Ureter (tissue), 1 donor: ENCODE results near the gene RAPSN. TPM values are rescaled to one million over a fixed set of nuclear protein-coding genes. Genes with fewer than 3 reads are reported as not detected.

Experiments used
- DNase-seq: peaks from one replicate; pipeline ENCODE4 v3.0.0-alpha.2; 2020; ENCODE audit warnings: low spot score
- total RNA-seq: library from RNA; stranded (reverse); gene quantifications from one replicate; pipeline ENCODE4 v1.2.4, GENCODE V29; 2023
- donor health status: DM: yes; HTN: yes; CAD: no.

Gene RAPSN
- total RNA-seq, 1 donor from 2014 or later = 0.44 TPM

DNA sequence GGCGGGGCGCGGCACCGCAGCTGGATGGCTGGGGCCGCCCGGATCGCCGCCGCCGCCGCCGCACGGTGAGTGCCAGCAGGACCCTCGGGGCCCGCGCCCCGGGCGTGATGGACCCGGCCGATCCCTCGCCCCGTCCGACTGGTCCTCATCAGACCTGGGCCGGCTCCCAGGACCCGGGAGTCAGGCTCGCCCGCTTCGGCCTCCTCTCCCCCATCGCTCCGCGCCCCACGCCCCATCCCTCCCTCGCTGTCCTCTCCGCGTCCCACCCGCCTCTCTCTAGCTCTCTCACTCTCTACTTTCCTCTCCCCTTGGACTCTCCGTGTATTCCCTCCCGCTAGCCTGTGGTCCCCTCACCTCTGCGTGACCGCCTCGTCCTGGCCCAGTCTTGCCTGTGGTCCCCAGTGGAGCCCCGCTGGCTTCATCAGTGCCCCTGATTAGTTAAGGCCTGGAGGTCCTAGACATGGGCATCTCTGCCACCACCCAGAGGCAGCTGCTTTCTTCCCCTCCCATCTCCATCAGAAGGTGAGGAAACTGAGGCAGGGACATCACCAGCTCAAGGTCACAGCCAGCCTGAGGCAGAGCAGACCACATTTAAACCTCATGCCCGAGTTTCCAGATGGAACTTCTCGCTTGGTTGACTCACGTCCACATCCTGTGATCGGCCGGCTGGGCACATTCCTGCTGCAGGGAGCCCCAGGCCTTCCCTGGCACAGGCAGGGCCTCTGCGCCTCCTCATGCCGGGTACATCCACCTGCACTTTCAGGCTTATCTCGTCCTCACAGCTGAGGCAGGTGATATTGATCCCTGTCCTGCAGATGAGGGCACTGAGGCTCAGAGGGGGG lies 40.1 kb downstream of the RAPSN start:
- DNase-seq = peak; percentile 68

DNA sequence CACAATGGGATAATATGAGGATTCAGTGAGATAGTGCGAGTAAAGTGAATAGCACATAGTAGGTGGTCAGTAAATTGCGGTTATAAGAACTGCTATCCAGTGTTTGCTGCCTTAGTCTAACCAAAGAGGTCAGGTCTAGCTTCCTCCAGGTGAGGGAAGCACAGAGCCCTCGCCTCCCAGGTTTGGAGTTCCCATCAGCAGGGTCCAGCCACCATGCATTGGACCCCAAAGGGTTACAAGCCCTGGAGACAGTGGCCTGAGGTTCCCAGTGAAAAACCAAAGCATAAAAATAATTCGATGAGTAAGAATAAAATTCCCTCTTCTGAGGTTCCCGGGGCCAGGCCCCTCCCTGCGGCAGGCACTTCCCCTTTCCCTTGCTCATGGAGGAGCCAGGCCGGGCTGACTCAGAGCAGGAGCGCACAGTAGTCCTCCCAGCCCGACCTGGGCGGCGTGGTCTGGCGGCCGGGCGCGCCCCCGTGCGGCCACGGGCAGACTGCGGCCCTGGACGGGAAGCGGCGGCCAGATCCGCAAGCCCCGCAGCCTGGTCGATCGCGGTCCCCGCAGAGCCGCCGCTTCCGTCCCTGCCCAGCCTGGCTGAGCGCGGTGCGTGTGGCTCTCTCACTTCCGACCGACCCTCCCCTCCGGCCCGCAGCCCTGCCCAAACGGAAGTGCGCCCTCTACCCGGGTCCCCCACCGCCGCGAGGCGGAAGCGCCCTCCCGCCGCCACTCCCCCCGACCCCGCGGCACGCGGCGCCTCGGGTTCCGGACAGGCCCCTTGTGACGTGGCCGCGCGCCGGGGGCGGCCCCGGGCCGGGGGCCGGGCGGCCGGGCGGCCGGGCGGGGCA lies 41.0 kb downstream of the RAPSN start, which contains the start of gene SLC39A13:
Gene SLC39A13, plus strand, starts transcription at position 845 of the 845 bp plus-strand sequence. CDS start 1,505 bp downstream, outside the sequence.
- DNase-seq = peak; percentile 97

DNA sequence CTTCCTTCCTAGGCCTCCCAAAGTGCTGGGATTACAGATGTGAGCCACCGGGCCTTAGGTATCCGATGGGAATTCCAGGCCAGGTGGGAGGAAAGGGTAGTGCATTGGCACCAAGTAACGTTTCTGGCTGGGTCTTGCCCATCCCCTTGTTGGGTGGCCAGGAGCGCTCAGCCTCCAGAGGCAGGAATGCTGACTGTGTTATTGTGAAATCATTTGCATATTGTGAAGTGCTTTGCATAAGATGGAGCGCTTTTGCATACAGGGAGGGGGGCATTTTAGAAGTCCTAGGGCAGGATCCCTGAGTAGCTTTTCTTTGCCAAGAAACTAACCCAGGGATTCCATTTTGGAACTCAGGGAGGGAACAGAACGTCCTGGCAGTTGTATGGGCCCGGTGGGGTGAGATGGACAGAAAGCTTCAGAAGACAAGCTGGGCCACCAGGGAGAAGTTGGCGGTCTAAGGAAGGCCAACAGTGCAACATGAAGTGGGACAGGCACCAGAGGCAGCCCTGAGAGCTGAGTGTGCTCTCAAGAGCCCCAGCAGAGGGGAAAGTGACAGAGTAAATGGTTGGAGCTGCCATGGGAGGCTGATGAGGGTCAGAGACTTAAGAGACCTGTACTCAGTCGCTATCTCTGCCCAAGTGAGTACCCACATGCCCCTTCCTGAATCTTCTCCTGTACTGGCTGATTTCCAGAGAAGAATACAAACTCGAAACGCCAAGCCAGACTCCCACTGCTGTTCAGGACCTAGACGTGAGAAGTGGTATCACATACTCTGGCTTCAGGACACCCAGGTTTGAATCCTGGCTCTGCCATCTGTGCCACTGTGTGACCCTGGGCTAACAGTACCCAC lies 41.8 kb downstream of the RAPSN start:
- no peak for DNase-seq

DNA sequence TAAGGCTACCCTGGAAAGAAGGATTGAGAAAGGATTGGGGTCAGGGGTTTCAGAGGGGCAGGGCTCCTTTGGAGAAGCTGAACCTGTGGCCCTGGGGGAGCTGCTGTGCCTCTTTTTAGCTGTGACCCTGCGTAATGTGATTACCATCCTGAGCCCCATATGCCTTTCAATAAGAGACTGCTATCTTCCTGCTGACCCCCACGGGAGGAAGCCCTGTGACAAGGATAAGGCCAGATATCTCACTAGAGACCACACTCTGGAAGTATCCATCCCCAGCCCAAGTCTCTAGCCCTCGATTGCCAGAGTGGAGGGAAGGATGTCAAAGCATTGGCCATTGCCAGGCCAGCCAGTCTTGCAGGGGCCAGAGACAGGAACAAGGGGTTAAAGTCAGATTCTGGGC lies 45.4 kb downstream of the RAPSN start:
- DNase-seq = no peak

DNA sequence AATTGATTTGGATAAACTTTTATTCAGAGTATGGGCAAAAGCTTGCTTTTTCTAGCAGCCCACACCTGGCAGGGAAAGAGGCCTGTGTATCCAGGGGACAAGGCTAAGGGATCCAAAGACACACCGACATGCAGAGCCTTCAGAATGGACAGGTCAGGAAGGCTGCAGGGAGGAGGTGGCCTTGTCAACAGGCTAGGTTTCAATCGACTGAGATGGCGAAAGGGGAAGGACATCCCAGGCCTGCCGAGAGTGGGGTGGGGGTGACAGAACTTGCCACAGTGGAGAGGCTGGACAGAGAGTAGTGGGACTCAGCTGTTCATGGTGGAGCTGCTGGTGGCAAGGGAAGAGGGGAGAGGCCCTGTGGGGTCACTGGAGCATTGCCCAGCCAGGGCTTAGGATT lies 45.8 kb downstream of the RAPSN start:
- no peak for DNase-seq

DNA sequence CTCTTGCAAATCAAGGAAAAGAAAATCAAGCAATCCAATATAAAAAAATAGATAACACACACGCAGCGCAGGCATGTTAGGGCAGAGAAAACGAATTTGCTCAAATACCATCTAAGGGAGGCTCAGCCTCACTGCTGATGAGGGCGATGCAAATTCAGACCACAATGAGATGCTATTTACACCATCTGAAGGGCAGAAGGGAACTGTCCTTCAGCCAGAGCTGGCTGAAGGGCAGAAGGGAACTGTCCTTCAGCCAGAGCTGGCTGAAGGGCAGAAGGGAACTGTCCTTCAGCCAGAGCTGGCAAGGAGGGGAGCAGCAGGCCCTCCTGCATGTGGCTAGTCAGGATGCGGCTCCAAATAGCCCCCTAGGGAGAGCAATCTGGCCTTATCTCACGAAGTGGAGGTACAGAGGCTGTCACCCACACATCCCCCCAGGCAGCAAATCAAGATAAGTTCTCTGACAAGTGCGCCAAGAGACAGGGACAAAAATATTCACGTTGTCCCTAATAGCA lies 48.1 kb downstream of the RAPSN start:
- DNase-seq = no peak

DNA sequence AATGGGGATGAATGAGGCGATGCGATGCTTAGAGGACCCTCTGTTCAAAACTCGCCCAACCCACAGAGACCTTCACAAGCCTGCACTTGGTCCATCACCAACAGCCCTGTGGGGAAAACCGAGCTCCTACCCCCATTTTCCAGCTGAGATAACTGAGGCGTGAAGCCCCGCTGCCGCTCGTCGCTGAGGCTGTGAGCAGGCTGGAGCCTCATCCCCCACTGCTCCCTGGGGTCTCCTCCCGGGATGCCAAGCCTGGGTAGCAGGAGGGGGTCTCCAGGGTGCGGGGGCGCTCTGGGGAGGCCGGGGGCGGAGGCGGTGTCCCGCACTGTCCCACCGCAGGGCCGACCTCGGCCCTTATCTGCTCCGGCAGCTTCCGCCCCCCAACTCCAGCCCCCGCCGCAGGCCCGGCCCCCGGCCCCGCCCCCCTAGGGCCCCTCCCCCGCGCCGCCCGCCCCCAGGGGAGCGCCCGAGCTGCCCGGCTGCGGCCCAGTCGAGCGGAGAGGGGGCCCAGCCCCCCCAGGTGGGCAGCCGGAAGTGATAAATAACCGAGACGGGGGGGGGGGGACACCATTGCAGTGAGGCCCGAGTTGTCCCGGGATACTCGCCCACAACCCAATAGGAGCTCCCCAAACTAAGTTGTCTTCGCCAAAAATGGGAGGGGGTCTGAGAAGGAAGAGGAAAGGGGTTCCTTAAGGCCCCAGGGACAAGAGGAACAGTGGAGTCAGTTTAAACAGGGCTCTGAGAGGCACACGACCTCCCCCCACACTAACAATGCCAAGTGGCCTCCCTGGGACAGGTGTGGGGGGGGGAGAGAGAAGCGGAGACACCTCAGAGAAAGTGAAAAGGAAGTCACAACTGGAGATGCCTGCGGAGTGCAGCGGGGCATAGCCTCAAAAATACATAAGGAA lies 48.8 kb downstream of the RAPSN start:
- DNase-seq = no peak

DNA sequence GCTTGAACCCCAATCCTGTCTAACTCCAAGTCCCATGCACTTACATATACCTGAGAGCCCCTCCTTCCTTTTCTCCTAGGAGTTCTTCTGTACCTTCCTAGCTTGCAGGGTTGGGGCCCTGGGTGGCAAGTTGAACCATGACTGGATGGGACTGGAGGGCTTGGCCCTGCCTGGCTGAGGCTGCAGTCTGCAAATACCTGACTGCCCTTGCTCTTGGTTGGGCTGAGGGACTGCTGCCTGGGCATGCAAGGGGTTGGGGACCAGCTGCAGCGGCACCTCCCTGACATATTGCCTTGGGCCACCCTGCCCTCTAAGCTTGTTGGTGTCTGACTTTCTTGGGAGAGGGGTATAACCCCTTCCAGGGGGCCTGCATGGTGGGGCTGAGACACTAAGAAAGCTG lies 50.4 kb downstream of the RAPSN start:
- no peak for DNase-seq

DNA sequence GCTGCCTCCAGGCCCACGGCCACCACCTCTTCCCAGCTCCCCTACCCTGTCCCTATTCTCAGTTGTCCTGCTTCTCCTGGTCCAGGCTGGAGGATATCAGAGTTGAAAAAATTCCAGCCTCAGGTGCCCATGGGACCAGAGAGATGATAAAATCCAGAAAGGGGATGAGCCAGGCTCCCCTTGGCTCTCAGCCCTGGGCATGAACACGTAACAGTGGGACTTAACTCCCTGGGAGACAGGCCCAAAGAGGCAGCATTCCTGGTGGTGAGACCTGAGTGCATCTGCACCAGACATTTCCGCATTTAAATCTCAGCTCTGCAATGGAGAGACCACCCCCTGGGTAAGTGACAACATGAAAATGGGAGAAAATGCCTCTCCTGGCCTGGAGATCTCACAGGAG lies 50.9 kb downstream of the RAPSN start:
- DNase-seq = no peak

DNA sequence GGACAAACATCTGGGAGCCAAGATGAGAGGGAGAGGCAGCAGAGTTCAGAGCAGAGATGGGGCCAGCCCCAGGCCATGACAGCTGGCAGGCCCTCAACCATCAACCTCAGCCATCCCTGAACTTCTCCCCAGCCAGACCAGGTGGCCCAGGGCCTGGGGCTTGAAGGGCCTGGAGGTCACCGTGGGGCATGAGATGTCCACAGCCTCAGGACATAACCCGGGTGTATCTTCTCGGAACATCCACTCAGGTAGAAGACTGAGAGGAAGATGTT lies 53.0 kb downstream of the RAPSN start:
- DNase-seq = no peak

DNA sequence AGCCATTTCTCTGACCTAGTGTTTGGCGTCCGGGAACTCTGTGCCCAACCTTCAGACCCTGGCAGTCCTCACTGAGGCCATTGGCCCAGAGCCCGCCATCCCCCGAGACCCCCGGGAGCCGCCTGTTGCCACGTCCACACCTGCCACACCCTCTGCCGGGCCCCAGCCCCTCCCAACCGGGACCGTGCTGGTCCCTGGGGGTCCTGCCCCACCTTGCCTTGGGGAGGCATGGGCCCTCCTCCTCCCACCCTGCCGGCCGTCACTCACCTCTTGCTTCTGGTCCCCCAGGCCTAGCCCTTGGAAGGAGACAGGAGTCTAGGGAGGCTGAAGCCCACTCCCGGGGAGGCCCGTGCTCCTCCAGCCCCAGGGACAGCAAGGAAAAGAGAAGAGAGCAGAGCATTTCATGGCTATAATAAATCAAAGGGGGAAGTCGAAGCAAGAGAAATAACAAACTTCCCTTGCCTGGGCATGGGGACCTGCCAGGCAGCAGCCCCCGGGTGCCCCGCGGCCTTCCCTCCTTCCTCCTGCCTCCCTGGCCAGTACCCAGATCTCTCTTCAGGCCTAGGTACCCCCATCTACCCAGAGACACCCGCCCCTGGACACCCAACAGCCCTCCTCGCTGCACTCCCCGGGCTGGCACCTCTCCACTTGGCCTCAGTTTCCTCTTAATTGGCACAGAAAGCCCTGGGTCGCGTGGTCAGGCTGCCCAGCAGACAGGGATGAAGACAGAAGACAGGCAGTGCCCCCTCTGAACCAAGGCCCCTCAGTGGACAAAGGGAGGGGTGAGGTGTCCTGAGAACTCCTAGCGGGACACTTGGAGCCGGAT lies 53.5 kb downstream of the RAPSN start:
- DNase-seq = peak; percentile 44

DNA sequence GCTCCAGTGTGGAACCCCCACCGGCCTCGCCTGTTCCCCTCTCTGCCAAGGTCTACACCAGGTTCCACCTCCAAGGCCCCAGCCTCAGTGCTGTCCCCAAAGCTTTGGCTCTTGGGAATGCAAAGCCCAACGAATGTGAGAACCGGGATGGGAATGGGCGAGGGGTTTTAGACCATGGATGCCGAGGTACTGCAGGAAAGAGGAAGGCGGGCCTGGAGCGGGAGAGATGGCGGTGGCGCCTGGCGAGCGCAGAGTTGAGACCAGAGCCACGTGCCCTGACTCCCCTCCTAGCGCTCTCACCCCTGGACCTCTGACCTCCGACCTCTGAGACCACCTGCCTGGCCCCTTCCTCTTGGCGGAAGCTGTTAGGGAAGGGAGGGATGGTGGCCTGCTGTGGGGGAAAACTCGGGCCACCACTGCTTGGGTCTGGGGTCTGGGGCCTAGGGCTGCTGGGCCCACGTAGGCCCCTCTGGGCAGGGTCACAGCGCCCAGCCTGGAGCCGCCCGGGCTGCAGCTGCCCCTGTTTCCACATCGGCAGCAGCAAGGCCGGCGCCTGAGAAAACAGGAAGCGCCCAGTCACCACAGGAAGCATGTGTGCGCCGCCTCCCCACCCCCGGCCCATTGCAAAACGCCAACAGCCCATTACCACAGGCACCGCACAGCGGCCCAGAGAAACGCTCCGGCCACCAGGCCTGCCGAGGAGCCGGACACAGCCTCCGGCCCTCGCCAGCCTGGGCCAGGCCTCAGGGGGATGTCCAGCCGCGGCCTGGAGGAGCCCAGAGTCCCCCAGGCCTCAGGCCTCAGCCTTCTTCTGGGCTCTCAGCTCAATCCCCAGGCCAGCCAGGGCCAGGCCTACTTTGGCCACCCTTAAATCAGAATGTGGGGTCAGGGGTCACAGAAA lies 54.4 kb downstream of the RAPSN start:
- DNase-seq = peak; percentile 53

DNA sequence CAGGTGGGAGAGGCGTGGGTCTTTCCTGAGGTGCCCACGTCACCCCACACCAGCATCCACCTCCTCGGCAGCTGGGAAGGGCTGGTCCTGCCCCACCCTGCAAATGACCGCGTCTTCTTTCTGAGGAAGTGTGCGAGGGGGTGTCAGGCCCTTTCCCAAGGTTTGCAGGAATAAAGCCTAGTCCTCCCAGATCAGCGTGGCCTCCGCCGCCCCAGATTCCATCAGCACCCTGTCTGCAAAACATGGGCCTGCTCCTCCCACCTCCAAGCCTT lies 55.0 kb downstream of the RAPSN start:
- peak; percentile 47 for DNase-seq

DNA sequence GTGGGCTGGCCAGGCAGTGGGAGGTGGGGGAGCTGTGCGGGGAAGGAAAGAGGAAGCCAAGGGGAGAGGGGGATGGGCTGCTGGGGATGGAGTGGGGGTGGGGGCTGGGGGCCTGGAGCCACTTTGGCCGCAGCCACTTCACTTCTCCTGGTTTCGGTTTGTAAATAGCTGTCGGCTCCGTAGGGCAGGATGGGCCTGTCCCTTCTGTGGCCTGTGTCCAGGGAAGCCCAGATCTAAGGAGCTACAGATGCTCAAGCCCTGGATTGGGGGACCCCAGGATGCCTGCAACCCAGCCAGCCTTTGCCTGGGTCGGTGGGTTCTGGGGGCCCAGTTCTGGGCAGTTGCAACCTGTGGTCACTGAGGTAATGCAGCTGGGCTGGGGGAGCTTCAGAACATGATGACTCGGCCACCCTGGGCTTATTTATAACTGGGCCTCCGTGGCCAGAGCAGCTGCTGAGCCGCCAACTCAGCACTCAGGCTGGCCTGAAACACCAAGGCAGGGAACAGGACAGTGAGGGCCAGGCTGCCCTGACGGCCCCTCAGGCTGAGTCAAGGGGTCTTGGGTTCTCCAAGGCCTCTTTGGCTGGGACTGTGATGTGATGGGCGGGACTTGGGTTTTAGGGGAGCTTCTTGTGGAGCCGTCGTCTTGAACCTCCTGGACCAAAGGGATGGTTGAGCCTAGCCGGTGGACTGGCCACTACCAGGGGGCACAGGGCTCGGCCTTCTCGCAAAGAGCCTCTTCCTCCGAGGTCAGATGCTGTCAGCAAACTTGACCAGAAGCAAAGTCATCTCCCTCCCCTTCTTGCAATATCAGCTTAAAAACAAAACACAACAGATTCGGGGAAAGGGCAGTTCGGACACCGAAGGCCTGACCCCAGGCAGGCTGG lies 55.5 kb downstream of the RAPSN start:
- peak; percentile 51 for DNase-seq

DNA sequence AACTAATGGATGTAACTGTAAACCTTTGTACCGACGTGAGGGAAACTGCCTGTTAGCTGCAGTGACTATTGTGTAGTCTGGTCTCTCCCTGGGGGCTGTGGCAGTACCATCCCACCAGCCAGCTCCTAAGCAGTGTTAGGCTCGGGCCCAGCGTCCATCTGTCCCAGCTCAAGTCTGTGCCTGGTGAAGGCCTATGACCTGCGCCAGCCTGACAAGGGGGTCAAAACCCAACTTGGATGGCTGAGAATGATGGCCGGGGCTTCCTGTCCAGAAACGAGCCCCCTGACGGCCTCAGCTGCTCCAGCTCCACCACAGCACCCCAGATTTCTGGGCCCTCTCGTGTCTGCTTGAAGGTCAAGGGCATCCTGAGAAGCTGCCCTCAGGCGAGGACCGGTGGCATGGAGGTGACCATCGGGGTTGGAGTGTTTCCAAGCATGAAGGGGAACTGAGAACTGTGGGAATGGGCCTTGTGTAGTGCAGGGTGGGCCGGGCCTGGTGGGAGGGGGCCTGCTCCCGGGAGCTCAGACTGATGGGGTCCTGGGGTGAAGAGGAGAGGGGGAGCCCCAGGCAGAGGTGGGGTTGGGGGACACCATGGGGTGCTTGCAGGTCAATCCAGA lies 56.3 kb downstream of the RAPSN start:
- no peak for DNase-seq

DNA sequence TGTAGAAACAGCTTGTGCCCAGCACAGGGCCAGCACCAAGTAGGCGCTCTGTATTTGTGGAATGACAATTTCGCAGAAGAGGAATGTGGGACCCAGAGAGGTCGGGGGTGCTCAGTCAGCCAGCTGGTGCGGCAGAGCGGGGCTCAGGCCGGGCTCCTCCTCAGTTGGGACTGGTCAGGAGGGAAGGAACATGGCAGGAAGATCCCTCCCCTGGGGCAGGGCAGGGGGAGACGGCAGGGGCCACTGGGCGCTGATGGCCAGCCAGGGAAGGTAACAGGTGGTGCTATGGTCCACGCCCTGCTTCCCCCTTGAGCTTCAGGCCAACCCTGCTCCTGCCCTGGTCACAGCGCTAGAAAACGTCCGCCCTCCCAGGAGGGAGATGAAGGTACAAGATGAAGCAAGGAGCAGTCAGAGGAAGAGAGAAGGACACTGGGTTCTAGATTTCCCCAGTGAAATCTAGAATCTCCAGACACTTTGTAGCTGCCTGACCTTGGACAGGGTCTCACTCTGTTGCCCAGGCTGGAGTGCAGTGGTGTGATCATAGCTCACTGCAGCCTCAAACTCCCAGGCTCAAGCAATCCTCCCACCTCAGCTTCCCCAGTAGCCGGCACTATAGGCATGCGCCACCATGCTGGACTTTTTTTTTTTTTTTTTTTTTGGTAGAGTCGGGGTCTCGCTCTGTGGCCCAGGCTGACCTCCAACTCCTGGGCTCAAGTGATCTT lies 57.1 kb downstream of the RAPSN start:
- DNase-seq = no peak

DNA sequence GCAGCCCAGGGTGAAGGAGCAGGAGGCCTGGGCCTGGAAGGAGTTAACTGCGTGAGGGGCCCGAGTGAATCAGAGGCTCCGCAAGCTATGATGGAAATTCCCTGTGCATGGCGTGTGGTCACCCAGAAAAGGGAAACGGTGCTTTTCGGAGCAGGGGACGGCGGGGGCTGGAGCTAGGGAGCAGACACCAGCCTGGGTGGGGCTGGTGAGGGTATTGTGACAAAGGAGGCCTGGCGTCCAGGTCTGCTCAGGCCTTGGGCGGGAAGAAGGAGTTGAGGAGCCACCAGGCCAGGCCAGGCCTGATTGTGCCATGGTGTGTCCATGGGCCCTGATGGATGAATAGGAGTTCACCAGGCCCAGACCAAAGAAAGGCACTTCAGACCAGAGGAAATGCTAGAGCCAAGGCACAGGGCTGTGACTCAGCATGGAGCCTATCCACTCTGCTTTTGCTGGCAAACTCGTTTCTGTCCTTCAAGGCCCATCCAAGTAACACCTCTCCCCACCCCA lies 57.8 kb downstream of the RAPSN start:
- no peak for DNase-seq
